Activated CD4-positive, CD25-positive, alpha-beta regulatory T cell treated with anti-CD3 and anti-CD28 coated beads, Interleukin-2, amount 50 U/mL, for 72 hours (primary cell): ENCODE measurements around the gene TTLL6.
"Not testable (repeated sequence)": the region's sequence is repeated elsewhere in the genome, so short reads cannot be mapped to it uniquely, and the experiment has no call there.

Experiments used
- DNase-seq: peaks from one replicate; pipeline ENCODE4 v3.0.0; 2021

TTLL6 gene

DNA sequence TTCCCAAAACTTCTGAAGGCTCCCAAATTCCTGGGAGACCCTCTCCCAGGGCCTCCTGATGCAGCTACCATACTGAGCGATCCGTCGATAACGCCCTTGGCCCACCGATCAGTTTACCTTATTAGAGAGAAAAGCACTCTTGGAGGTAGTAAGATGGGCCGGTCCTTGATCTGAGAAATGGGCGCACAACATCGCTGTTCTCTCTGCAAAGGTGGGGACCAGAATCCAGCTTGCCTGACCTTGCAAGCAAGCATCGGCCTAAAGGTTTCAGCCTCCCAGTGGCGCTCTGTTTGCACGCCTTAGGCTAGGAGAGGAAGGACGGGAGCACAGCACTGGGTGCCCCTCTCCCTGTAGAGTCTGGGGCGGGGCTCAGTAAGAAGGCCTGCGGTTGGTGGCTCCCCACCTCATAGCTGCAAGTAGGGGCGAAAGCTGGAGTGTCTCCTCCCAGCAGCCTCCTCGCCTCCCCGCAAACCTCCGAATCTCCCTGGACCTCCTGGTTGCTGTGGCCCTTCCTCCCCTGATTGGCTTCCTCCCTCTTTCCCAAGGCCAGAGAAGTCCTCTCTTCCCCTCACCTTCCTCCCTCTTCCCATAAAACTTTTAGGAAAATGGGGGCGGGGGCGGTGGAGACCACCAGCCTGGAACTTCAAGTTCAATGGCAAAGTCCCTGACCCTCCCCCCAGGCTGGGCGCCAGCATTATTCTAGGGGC is 94.7 kb downstream of the TTLL6 start, which contains the start of gene PRAC1:
Gene PRAC1 (minus strand): TSS at position 318 of the 707 bp plus-strand sequence. CDS start 126 bp downstream, at position 192.
- DNase-seq = no peak

GRCh38 chr17:48721009-48721402 is 96.0 kb downstream of the TTLL6 start:
- no peak for DNase-seq

- DNase-seq = no peak
Observed at GRCh38 chr17:48720266-48721008, 96.6 kb downstream of the TTLL6 start.

- no peak for DNase-seq
Observed at GRCh38 chr17:48719642-48720265, 97.3 kb downstream of the TTLL6 start.

- no peak for DNase-seq
Observed at GRCh38 chr17:48718761-48719641, 98.0 kb downstream of the TTLL6 start.

- no peak for DNase-seq
Observed at GRCh38 chr17:48718227-48718760, 98.7 kb downstream of the TTLL6 start.

- DNase-seq = no peak
Observed at GRCh38 chr17:48717367-48718226, 99.4 kb downstream of the TTLL6 start.

DNA sequence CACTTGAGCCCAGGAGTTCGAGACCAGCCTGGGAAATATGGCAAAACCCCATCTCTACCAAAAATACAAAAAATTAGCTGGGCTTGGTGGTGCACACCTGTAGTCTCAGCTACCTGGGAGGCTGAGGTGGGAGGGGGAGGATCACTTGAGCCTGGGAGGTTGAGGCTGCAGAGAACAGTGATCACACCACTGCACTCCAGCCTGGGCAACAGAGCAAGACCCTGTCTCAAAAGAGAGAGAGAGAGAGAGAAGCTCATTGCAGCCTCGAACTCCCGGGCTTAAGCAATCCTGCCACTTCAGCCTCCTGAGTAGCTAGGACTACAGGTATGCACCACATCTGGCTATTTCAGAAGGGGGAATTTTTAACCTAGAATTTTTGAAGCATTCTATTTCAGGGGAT is 100.5 kb downstream of the TTLL6 start:
- not testable (repeated sequence) for DNase-seq

- no peak for DNase-seq
Observed at GRCh38 chr17:48715496-48716399, 101.3 kb downstream of the TTLL6 start.
